OCI-M1 (cell line): ENCODE data around the gene HUS1B.
A peak's percentile ranks its signal among the peaks of the same experiment; 100 is the strongest.
"Not testable (repeated sequence)": the region's sequence is repeated elsewhere in the genome, so short reads cannot be mapped to it uniquely, and the experiment has no call there.

Source experiments
- DNase-seq: peaks from one replicate; lab custom pipeline; 2025; lab: John Stamatoyannopoulos, UW

The HUS1B gene

GRCh38 chr6:656460-657252 is at the start of gene HUS1B:
Gene HUS1B, minus strand, starts transcription at chr6:657100. Its CDS starts 156 bp downstream, at chr6:656944.
- DNase-seq, result no peak

- DNase-seq, result no peak
Observed at GRCh38 chr6:706146-706545, 49.2 kb upstream of the HUS1B start.

GRCh38 chr6:705047-705446 is 48.1 kb upstream of the HUS1B start:
- no peak for DNase-seq

- DNase-seq, result peak; percentile 24
Observed at GRCh38 chr6:704046-704445, 47.1 kb upstream of the HUS1B start.

GRCh38 chr6:703552-703951 is 46.7 kb upstream of the HUS1B start:
- no peak for DNase-seq

- no peak for DNase-seq
Observed at GRCh38 chr6:701700-702479, 45.0 kb upstream of the HUS1B start.

GRCh38 chr6:701215-701614 is 44.3 kb upstream of the HUS1B start:
- DNase-seq, result no peak

GRCh38 chr6:700490-700889 is 43.6 kb upstream of the HUS1B start:
- no peak for DNase-seq

- DNase-seq, result peak; percentile 34
Observed at GRCh38 chr6:699319-699718, 42.4 kb upstream of the HUS1B start.

- DNase-seq, result not testable (repeated sequence)
Observed at GRCh38 chr6:694431-695126, 37.7 kb upstream of the HUS1B start.

GRCh38 chr6:693723-694009 is 36.8 kb upstream of the HUS1B start:
- no peak for DNase-seq

- DNase-seq, result peak; percentile 92
Observed at GRCh38 chr6:692858-693722, 36.2 kb upstream of the HUS1B start, which contains the start of gene EXOC2. Gene EXOC2, minus strand, starts transcription at chr6:693139. Its CDS starts 55,321 bp downstream, at chr6:637818.

- DNase-seq, result peak; percentile 61
Observed at GRCh38 chr6:692356-692851, 35.5 kb upstream of the HUS1B start.

GRCh38 chr6:689223-689622 is 32.3 kb upstream of the HUS1B start:
- DNase-seq, result no peak

- DNase-seq, result peak; percentile 63
Observed at GRCh38 chr6:686497-686896, 29.6 kb upstream of the HUS1B start.

- DNase-seq, result peak; percentile 23
Observed at GRCh38 chr6:684831-685636, 28.1 kb upstream of the HUS1B start.

GRCh38 chr6:683742-684440 is 27.0 kb upstream of the HUS1B start:
- peak; percentile 90 for DNase-seq

GRCh38 chr6:680666-681340 is 23.9 kb upstream of the HUS1B start:
- DNase-seq, result no peak

- DNase-seq, result no peak
Observed at GRCh38 chr6:680251-680650, 23.4 kb upstream of the HUS1B start.

- DNase-seq, result no peak
Observed at GRCh38 chr6:679282-679681, 22.4 kb upstream of the HUS1B start.
